Effector CD4-positive, alpha-beta T cell (primary cell): ENCODE measurements around the gene ECHS1.
A peak's percentile ranks its signal among the peaks of the same experiment; 100 is the strongest.
"Not testable (repeated sequence)": the region's sequence is repeated elsewhere in the genome, so short reads cannot be mapped to it uniquely, and the experiment has no call there.

Experiments
- DNase-seq: peaks from one replicate; pipeline ENCODE4 v3.0.0-alpha.2; 2020
- total RNA-seq: gene quantifications from one replicate; lab custom pipeline; 2026; lab: John Stamatoyannopoulos, UW

The ECHS1 gene
- total RNA-seq = 16.5 reads per million, percentile 42 among the genes with 10 or more reads in this experiment

GRCh38 chr10:133373174-133374090, at the start of gene ECHS1:
ECHS1 (minus strand) TSS chr10:133373354; CDS start chr10:133373333, 21 bp downstream.
- peak; percentile 92 for DNase-seq

DNA sequence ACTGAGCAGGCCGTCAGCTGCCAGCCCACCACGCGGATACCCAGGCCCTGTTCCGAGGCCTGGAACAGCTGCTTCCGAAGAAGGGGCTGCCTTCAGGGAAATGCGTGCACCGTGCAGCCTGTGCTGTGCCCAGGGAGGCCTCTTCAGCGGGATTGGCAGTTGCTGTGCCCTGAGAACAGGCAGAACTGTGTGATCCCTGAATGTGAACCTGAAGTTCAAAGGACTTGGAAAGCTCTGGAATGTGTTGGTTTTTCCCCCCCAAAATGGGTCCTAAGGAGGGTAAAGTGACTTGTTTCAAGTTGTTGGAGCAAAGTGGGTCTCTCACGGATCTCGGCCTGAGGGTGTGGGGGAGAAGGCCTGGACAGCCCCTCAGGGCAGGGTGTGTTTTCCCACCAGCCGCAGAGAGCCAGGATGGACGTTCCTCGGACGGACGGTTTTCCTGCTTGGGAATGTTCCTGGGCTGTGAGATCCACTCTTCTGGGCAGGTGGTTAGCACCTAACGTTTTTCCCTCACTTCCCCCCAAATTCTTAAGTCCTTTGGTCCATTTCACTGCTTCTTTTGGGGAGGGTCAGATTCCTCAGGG, 49.2 kb upstream of the ECHS1 start:
- DNase-seq = no peak

GRCh38 chr10:133421336-133422222, 48.4 kb upstream of the ECHS1 start:
- no peak for DNase-seq

GRCh38 chr10:133420579-133420978, 47.4 kb upstream of the ECHS1 start:
- no peak for DNase-seq

- no peak for DNase-seq
These were observed 46.9 kb upstream of the ECHS1 start for GRCh38 chr10:133420028-133420427.

DNA sequence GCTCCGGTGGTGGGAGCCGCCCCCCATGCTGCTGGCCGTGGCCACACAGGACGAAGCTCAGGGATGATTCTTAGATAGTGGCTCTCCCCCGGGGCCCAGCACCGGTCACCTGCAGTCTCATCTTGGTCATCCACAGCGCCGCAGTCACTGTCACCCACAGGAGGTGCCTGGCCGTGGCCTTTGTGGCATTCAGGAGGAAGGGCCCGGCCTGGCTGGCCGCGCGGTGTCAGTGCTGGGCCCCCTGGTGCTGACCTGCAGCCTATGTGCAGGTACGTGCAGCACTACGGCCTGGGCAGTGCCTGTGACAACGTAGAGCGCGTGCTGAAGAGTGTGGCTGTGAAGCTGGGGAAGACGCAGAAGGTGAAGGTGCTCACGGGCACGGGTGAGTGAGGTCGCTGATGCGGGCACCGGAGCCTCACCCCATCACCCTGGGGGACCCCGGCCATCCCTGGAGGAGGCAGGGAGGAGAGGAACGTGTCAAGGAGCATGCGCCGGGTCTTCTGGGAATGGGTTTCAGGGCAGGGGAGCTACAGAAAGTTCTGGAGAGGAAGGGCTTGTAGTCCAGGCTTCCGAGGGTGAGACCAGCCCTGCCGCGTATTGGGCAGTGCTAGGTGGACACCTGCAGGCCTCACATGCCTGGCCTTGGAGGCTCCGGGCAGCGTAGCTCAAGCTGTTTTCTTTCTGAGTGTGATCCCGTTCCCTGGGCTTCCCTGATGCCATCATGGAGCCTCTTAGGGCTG, 46.2 kb upstream of the ECHS1 start:
- no peak for DNase-seq

DNA sequence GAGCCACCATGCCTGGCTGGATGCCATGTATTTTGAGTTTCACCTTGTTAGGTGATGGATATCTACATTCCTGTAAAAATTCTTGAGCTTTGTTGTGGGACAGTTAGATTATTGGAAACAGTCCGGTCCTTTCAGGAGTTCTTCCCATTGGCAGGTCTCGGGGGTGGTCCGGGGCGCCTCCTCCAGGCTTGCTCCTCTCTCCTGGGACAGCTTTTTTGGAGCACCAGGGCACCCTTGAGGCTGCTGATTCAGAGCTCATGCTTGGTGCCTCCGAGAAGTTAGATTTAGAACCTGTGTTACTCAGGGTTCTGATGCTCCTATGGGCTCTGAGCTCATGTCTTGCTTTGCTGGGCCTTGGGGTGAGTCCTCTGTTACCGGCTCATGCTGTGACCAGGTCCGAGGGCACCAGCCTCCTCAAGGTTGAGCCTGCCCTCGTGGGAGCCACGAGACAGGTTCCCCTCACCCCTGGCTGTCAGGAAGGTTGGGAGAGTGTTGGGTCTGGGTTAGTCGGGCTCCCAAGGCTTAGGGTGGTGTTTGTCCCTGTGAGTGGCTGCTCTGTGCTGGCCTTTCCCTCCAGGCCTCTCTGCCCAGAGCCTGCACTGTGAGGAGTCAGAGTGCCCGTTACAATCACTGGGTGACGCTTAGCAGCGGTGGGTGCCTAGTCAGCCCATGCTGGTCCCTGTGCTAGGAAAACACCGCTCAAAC, 45.3 kb upstream of the ECHS1 start:
- no peak for DNase-seq

DNA sequence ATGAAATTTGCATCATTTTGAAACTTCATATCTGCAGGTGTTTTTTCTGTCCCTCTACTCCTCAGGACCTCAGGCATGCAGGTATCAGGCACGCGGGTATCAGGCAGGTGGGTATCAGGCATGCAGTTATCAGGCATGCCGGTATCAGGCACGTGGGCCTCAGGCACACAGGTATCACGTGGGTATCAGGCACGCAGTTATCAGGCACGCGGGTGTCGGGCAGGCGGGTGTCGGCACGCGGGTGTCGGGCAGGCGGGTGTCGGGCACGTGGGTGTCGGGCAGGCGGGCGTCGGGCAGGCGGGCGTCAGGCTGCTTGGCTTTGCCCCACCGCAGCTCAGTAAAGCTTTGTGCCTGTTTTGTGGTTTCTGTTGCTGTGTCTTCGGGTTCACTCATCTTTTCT, 42.6 kb upstream of the ECHS1 start:
- DNase-seq = no peak

DNA sequence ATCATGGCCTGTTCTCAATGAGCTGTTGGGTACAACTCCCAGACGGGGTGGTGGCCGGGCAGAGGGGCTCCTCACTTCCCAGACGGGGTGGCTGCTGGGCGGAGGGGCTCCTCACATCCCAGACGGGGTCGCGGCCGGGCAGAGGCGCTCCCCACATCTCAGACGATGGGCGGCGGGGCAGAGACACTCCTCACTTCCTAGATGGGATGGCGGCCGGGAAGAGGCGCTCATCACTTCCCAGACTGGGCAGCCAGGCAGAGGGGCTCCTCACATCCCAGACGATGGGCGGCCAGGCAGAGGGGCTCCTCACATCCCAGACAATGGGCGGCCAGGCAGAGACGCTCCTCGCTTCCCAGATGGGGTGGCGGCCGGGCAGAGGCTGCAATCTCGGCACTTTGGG, 41.2 kb upstream of the ECHS1 start:
- not testable (repeated sequence) for DNase-seq

GRCh38 chr10:133412381-133412711, 39.2 kb upstream of the ECHS1 start:
- DNase-seq = no peak

- DNase-seq = no peak
These were observed 38.6 kb upstream of the ECHS1 start for GRCh38 chr10:133411523-133412380.

DNA sequence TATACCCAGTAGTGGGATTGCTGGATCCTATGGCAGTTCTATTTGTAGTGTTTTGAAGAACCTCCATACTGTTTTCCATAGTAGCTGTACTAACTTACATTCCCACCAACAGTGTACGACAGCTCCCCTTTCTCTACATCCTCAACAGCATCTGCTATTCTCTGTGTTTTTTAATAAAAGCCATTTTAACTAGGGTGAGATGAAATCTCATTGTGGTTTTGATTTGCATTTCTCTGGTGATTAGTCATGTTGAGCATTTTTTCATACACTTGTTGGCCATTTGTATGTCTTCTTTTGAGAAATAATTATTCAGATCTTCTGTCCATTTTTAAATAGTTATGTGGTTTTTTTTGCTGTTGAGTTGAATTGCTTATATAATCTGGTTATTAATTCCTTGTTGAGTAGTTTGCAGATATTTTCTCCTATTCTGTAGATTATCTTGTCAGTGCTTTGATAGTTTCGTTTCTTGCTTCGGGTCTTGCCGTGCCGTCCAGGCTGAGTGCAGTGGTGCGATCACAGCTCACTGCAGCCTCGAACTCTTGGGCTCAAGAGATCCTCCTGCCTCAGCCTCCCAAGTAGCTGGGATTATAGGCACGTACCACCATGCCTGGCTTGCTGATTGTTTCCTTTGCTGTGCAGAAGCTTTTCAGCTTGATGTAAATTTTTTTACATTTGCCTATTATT, 32.8 kb upstream of the ECHS1 start:
- no peak for DNase-seq

GRCh38 chr10:133405272-133405671, 32.1 kb upstream of the ECHS1 start:
- no peak for DNase-seq

DNA sequence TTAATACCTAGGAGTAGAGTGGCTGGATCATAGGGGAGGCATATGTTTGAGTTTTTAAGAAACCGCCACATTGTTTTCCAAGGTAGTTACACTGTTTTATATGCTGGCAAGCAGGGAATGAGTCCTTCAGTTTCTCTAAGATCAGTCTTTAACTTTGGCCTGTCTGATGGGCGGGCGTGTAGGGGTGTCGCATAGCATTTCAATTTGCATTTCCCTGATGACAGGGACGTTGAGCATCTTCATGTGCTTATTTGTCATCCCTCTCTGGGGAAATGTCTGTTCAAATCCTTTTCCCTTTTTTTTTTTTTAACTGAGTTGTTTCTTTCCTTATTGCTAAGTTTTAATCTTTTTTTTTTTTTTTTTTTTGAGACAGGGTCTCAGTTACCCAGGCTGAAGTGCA, 30.6 kb upstream of the ECHS1 start:
- DNase-seq = no peak

- DNase-seq = no peak
These were observed 30.2 kb upstream of the ECHS1 start for GRCh38 chr10:133403359-133403758.

DNA sequence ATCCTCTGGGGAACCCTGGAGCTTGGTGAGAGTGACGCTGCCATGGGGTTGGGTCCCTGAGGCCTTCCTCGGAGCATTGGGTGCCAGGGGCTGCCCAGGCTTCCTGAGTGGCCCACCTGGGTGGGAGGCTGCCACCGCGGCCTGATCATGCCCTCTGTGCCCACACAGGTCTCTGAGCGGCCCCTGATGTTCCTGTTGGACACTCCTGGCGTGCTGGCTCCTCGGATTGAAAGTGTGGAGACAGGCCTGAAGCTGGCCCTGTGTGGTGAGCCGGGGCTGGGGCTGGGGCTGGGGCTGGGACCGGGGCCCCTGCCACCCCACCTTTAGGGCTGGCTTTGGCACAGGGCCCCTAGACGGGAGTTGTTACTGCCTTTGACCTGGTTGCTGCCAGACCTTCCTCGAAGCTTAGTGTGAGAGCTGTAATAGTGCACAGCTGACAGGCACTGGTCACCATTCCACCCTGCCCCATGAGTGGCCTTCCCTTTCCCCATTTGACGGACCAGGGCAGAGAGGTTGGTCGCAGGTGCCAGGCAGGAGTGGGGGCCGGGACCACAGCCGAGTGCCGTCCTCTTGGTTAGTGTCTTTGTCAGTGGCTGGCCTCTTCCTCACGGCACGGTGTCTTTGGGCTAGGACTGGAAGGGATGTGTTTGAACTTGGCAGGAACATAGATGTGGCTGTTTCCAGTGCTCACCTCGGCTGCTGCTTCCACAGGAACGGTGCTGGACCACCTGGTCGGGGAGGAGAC, 29.0 kb upstream of the ECHS1 start:
- DNase-seq = no peak

- no peak for DNase-seq
These were observed 28.3 kb upstream of the ECHS1 start for GRCh38 chr10:133401500-133401899.

GRCh38 chr10:133400624-133401424, 27.7 kb upstream of the ECHS1 start:
- no peak for DNase-seq
